Colonic mucosa (tissue), 4 donors: ENCODE data around the gene SMTN. TPM values are rescaled to one million over a fixed set of nuclear protein-coding genes. Genes with fewer than 3 reads are reported as not detected.

Experiments
- DNase-seq: peaks from one replicate; pipeline ENCODE4 v3.0.0-alpha.2; 2020
- H3K27ac ChIP-seq: fragments of 200-600 bp; one replicate; pipeline ENCODE4 v1.8.0; 2021
- H3K27me3 ChIP-seq: fragments of 200-600 bp; one replicate; pipeline ENCODE4 v1.8.0; 2021
- H3K36me3 ChIP-seq: fragments of 200-600 bp; one replicate; pipeline ENCODE4 v1.8.0; 2021
- H3K4me1 ChIP-seq: fragments of 200-600 bp; one replicate; pipeline ENCODE4 v1.8.0; 2021; ENCODE audit warnings: mild to moderate bottlenecking
- H3K4me3 ChIP-seq: fragments of 200-600 bp; one replicate; pipeline ENCODE4 v1.8.0; 2021
- H3K9ac ChIP-seq, 2 donors: one replicate each; pipeline ENCODE4 v1.7.0; 2013; ENCODE audit warnings: control low read depth in 2 of 2, low read depth in 2 of 2, low read length in 2 of 2
- H3K9me3 ChIP-seq: fragments of 200-600 bp; one replicate; pipeline ENCODE4 v1.8.0; 2021
- CTCF ChIP-seq: fragments of 200-600 bp; IDR thresholded peaks from one replicate; pipeline ENCODE4 v1.8.0; 2022; ENCODE audit warnings: antibody characterized with exemption, mild to moderate bottlenecking
- intact Hi-C: fragments of 100-400 bp; cut with DNase I; formaldehyde crosslinking; loops from one replicate; pipeline ENCODE4 v1.14.1; 2022
- total RNA-seq, 2 donors: library from RNA; stranded (reverse); fragmentation: NEBNext Ultra II Directional in 1 of 2; extraction: Animal tissue kit (Norgen Biotek cat#: 25700) in 1 of 2; gene quantifications; one replicate each; pipeline ENCODE4 v1.2.1, GENCODE V29; 2021
- donor health status: healthy.
- donor health status: DM: no; HTN: no; CAD: no.
- donor health status: DM: no; HTN: no; CAD: no.

Gene SMTN
- total RNA-seq, 2 donors from 2014 or later: 152 to 159 TPM

- intact Hi-C loops: no loop called here
- Histone ChIP-seq H3K4me3 (no peak overlapping the region), H3K4me1 (no peaks in the 10 kb centered on the region), H3K27ac (peak overlapping the region; percentile 47), H3K27me3 (no peaks in the 10 kb centered on the region), H3K36me3 (no peaks in the 10 kb centered on the region), H3K9ac (peak overlapping the region in 1 of 2 donors; percentile 26), H3K9me3 (no peaks in the 10 kb centered on the region)
- DNase-seq: peak; percentile 31
- TF ChIP-seq CTCF: no peak
Observed at GRCh38 chr22:31044262-31044861, 36.8 kb upstream of the SMTN start.

- Histone ChIP-seq H3K4me1 (no peaks in the 10 kb centered on the region), H3K27me3 (no peaks in the 10 kb centered on the region), H3K27ac (no peak overlapping the region), H3K4me3 (no peak overlapping the region), H3K9ac (no peak overlapping the region), H3K36me3 (no peaks in the 10 kb centered on the region), H3K9me3 (no peaks in the 10 kb centered on the region)
- DNase-seq: no peak
- no peak for TF ChIP-seq CTCF
- intact Hi-C loops: no loop called here
Observed at GRCh38 chr22:31045900-31046538, 35.1 kb upstream of the SMTN start.

- H3K27me3 ChIP-seq: no peaks in the 10 kb centered on the region
- intact Hi-C loops: no loop called here
- H3K9ac ChIP-seq: no peak overlapping the region
- no peaks in the 10 kb centered on the region for H3K9me3 ChIP-seq
- no peak overlapping the region for H3K27ac ChIP-seq
- H3K36me3 ChIP-seq: no peaks in the 10 kb centered on the region
- no peak for TF ChIP-seq CTCF
- no peak for DNase-seq
- no peak overlapping the region for H3K4me3 ChIP-seq
- no peaks in the 10 kb centered on the region for H3K4me1 ChIP-seq
Observed at GRCh38 chr22:31046539-31047226, 34.4 kb upstream of the SMTN start.

- intact Hi-C loops: no loop called here
Observed at GRCh38 chr22:31048570-31048969, 32.5 kb upstream of the SMTN start.

More at GRCh38 chr22:31048570-31048969, 32.5 kb upstream of the SMTN start:
- Histone ChIP-seq H3K27me3 (no peaks in the 10 kb centered on the region), H3K4me3 (no peak overlapping the region), H3K27ac (no peak overlapping the region), H3K9me3 (no peaks in the 10 kb centered on the region), H3K4me1 (no peaks in the 10 kb centered on the region), H3K9ac (no peak overlapping the region), H3K36me3 (no peaks in the 10 kb centered on the region)
- no peak for DNase-seq
- TF ChIP-seq CTCF: no peak
